Measurements from ENCODE around the gene OR2L2. TPM values are rescaled to one million over a fixed set of nuclear protein-coding genes. Genes with fewer than 3 reads are reported as not detected.

OR2L2 gene
- total RNA-seq = not detected in 2 replicates

GRCh38 chr1:248029770-248030169 lies at the start of gene OR2L2:
Gene OR2L2 (plus strand): TSS chr1:248030070. CDS start chr1:248038268, 8,198 bp downstream.

GRCh38 chr1:248013229-248013710 lies 16.6 kb upstream of the OR2L2 start, which contains the start of gene OR2L5:
Gene OR2L5 (plus strand): TSS chr1:248013660. CDS start chr1:248021948, 8,288 bp downstream.

GRCh38 chr1:248046536-248046935 lies 16.7 kb downstream of the OR2L2 start, which contains the start of gene OR2L3:
Gene OR2L3 (plus strand): TSS chr1:248046836. CDS start chr1:248060682, 13,846 bp downstream.

Other genes with a start within 250 kb of the OR2L2 start
- gene OR14A16, start 206.0 kb upstream of the OR2L2 start, total RNA-seq = not detected in 2 replicates
- gene OR11L1, start 188.2 kb upstream of the OR2L2 start, total RNA-seq = not detected in 2 replicates
- gene TRIM58, start 172.9 kb upstream of the OR2L2 start, total RNA-seq = 0.32 and 0.91 TPM in 2 replicates
- gene OR2W3, start 134.5 kb upstream of the OR2L2 start, total RNA-seq = not detected in 2 replicates
- gene OR2T8, start 109.8 kb upstream of the OR2L2 start, total RNA-seq = not detected in 2 replicates
- gene OR2AJ1, start 105.2 kb upstream of the OR2L2 start, total RNA-seq = not detected in 2 replicates
- under 0.01 and 0.30 TPM in 2 replicates for gene OR2L8, start 81.2 kb upstream of the OR2L2 start, total RNA-seq
- not detected in 2 replicates for gene OR2AK2, start 64.8 kb upstream of the OR2L2 start, total RNA-seq
- gene OR2L5, start 16.4 kb upstream of the OR2L2 start, total RNA-seq = not detected in 2 replicates
- gene OR2L3, start 16.8 kb downstream of the OR2L2 start, total RNA-seq = under 0.01 TPM in 1 of 2 replicates, not detected in the other
- gene OR2L13, start 65.1 kb downstream of the OR2L2 start, total RNA-seq = not detected in 2 replicates
- gene OR2M5, start 115.1 kb downstream of the OR2L2 start, total RNA-seq = not detected in 2 replicates
- gene OR2M2, start 144.8 kb downstream of the OR2L2 start, total RNA-seq = not detected in 2 replicates
- gene OR2M3, start 167.2 kb downstream of the OR2L2 start, total RNA-seq = not detected in 2 replicates
- gene OR2M4, start 201.3 kb downstream of the OR2L2 start, total RNA-seq = not detected in 2 replicates
- gene OR2T33, start 247.9 kb downstream of the OR2L2 start, total RNA-seq = not detected in 2 replicates